CD4-positive, alpha-beta T cell (primary cell): ENCODE data around the gene SEC31A. TPM values are rescaled to one million over a fixed set of nuclear protein-coding genes. Genes with fewer than 3 reads are reported as not detected.
"Not testable (repeated sequence)": the region's sequence is repeated elsewhere in the genome, so short reads cannot be mapped to it uniquely, and the experiment has no call there.

Source experiments
- ATAC-seq: fragments of 200-7000 bp; cut with Tn5 transposase; one replicate; pipeline ENCODE4 v1.10.0; 2022; ENCODE audit warnings: mild to moderate bottlenecking; ENCODE audit not compliant: poor library complexity
- CTCF ChIA-PET: fragments of 350-600 bp; sonication (Branson Sonifier 250); formaldehyde crosslinking; loops from one replicate; lab custom pipeline; 2021; ENCODE audit warnings: antibody characterized with exemption, inconsistent platforms; lab: Charles Lee
- POLR2A ChIA-PET: fragments of 350-600 bp; sonication (Branson Sonifier 250); formaldehyde crosslinking; loops from one replicate; lab custom pipeline; 2021; ENCODE audit warnings: antibody characterized with exemption, inconsistent platforms; lab: Charles Lee
- DNase-seq, 14 experiments: peaks; one replicate each; pipeline ENCODE4 v3.0.0-alpha.2; 2013 to 2020; ENCODE audit warnings: mixed read lengths in 2 of 14
- H3K27ac ChIP-seq, 2 donors: one replicate each; pipeline versions ENCODE4 v1.5.1 to v1.7.0; 2013; ENCODE audit warnings: low read length in 2 of 2, low read depth in 1 of 2, mild to moderate bottlenecking in 1 of 2
- H3K27me3 ChIP-seq, 2 experiments: 1 replicate in 1 of 2; 2 replicates in 1 of 2; pipeline versions ENCODE4 v1.6.1 to v1.7.0; 2013; ENCODE audit warnings: low read length in 2 of 2, control low read depth in 1 of 2, mild to moderate bottlenecking in 1 of 2, moderate library complexity in 1 of 2; ENCODE audit not compliant: insufficient read depth in 2 of 2, control insufficient read depth in 1 of 2
- H3K36me3 ChIP-seq: one replicate; pipeline ENCODE4 v1.6.1; 2013; ENCODE audit warnings: low read length, control low read depth; ENCODE audit not compliant: insufficient read depth
- H3K4me1 ChIP-seq: one replicate; pipeline ENCODE4 v1.6.1; 2013; ENCODE audit warnings: low read length, control low read depth; ENCODE audit not compliant: insufficient read depth
- H3K4me3 ChIP-seq: one replicate; pipeline ENCODE4 v1.5.1; 2013; ENCODE audit warnings: mild to moderate bottlenecking, low read length, moderate library complexity
- H3K9me3 ChIP-seq, 2 experiments: 1 replicate in 1 of 2; 2 replicates in 1 of 2; pipeline versions ENCODE4 v1.6.1 to v1.7.0; 2013; ENCODE audit warnings: low read length in 2 of 2, mild to moderate bottlenecking in 2 of 2, control low read depth in 1 of 2, moderate library complexity in 1 of 2; ENCODE audit not compliant: control insufficient read depth in 1 of 2, insufficient read depth in 1 of 2
- H3K27ac Mint-ChIP-seq: one replicate; pipeline ENCODE4 v1.8.0; 2020; ENCODE audit warnings: mixed read lengths
- H3K27me3 Mint-ChIP-seq: one replicate; pipeline ENCODE4 v1.8.0; 2021; ENCODE audit warnings: mixed read lengths
- H3K36me3 Mint-ChIP-seq: one replicate; pipeline ENCODE4 v1.8.0; 2021; ENCODE audit warnings: low read depth, mixed read lengths
- H3K4me1 Mint-ChIP-seq: one replicate; pipeline ENCODE4 v1.8.0; 2021; ENCODE audit warnings: low read depth, mixed read lengths
- H3K4me3 Mint-ChIP-seq: one replicate; pipeline ENCODE4 v1.8.0; 2020; ENCODE audit warnings: mild to moderate bottlenecking, mixed read lengths
- H3K9me3 Mint-ChIP-seq: one replicate; pipeline ENCODE4 v1.8.0; 2020; ENCODE audit warnings: mixed read lengths
- CTCF ChIP-seq: fragments of 200-600 bp; IDR thresholded peaks from one replicate; pipeline ENCODE4 v1.8.0; 2022; ENCODE audit warnings: antibody characterized with exemption, mild to moderate bottlenecking
- intact Hi-C, 2 experiments: fragments of 100-400 bp; cut with DNase I in 1 of 2; cut with micrococcal nuclease in 1 of 2; formaldehyde crosslinking; loops; one replicate each; pipeline versions ENCODE4 v1.15.1 to v1.9.0; 2023 to 2025; cut with DNase I, micrococcal nuclease
- total RNA-seq, 174 experiments: library from RNA in 2 of 174; stranded (reverse) in 2 of 174; gene quantifications; one replicate each; pipeline ENCODE4 v1.2.3 and lab custom pipeline; 2021 to 2026

The SEC31A gene
- total RNA-seq, 2 experiments from 2014 or later: 130 to 131 TPM

- Mint-ChIP-seq H3K4me1 (no peaks in the 10 kb centered on the region), H3K27me3 (no peaks in the 10 kb centered on the region), H3K27ac (no peak overlapping the region), H3K36me3 (peaks cover 95% of the 10 kb centered on the region), H3K4me3 (no peak overlapping the region), H3K9me3 (no peaks in the 10 kb centered on the region)
- Histone ChIP-seq H3K27me3 (no peaks in the 10 kb centered on the region), H3K4me3 (no peak overlapping the region), H3K27ac (no peak overlapping the region), H3K9me3 (no peaks in the 10 kb centered on the region), H3K4me1 (no peaks in the 10 kb centered on the region), H3K36me3 (peaks cover 80% of the 10 kb centered on the region)
- DNase-seq (no peak), ATAC-seq (no peak)
- intact Hi-C loops: loop anchor here in 1 of 2 experiments (10.0 kb wide), 1 partner anchor 358 kb away; no protein-coding TSS in a partner anchor
- ChIA-PET POLR2A (no interaction called here), CTCF (no interaction called here)
- no peak for TF ChIP-seq CTCF
Measured at GRCh38 chr4:82823062-82823461, 67.9 kb downstream of the SEC31A start.

GRCh38 chr4:82820689-82821088 lies 70.3 kb downstream of the SEC31A start:
- Histone ChIP-seq H3K4me3 (no peak overlapping the region), H3K27ac (no peak overlapping the region), H3K36me3 (peaks cover 70% of the 10 kb centered on the region), H3K4me1 (no peaks in the 10 kb centered on the region), H3K27me3 (no peaks in the 10 kb centered on the region), H3K9me3 (no peaks in the 10 kb centered on the region)
- Mint-ChIP-seq H3K4me1 (no peaks in the 10 kb centered on the region), H3K27me3 (no peaks in the 10 kb centered on the region), H3K27ac (no peak overlapping the region), H3K36me3 (peaks cover 86% of the 10 kb centered on the region), H3K4me3 (no peak overlapping the region), H3K9me3 (no peaks in the 10 kb centered on the region)
- ChIA-PET POLR2A (no interaction called here), CTCF (no interaction called here)
- DNase-seq (no peak), ATAC-seq (no peak)
- intact Hi-C loops: loop anchor here in 1 of 2 experiments (10.0 kb wide), 1 partner anchor 356 kb away; no protein-coding TSS in a partner anchor
- no peak for TF ChIP-seq CTCF

- DNase-seq (no peak), ATAC-seq (no peak)
- Mint-ChIP-seq H3K4me3 (no peak overlapping the region), H3K4me1 (no peaks in the 10 kb centered on the region), H3K36me3 (peaks cover 70% of the 10 kb centered on the region), H3K27ac (peak overlapping the region; percentile 33), H3K27me3 (no peaks in the 10 kb centered on the region), H3K9me3 (no peaks in the 10 kb centered on the region)
- ChIA-PET CTCF (no interaction called here), POLR2A (no interaction called here)
- peaks cover 52% of the 10 kb centered on the region for H3K36me3 ChIP-seq
- H3K4me3 ChIP-seq: no peak overlapping the region
- intact Hi-C loops: no loop called here
- TF ChIP-seq CTCF: no peak
- H3K27me3 ChIP-seq: no peaks in the 10 kb centered on the region
- H3K4me1 ChIP-seq: no peaks in the 10 kb centered on the region
- no peak overlapping the region for H3K27ac ChIP-seq
- no peaks in the 10 kb centered on the region for H3K9me3 ChIP-seq
Measured at GRCh38 chr4:82818664-82819662, 72.0 kb downstream of the SEC31A start.

GRCh38 chr4:82816874-82817273 lies 74.1 kb downstream of the SEC31A start:
- H3K27me3 ChIP-seq, H3K9me3 ChIP-seq, intact Hi-C loops, H3K4me3 Mint-ChIP-seq, H3K27me3 Mint-ChIP-seq, H3K9me3 Mint-ChIP-seq, ATAC-seq, H3K4me1 Mint-ChIP-seq, H3K27ac Mint-ChIP-seq, POLR2A ChIA-PET, H3K4me1 ChIP-seq, CTCF ChIA-PET, H3K4me3 ChIP-seq, H3K27ac ChIP-seq, DNase-seq: not testable (repeated sequence)
- H3K36me3 ChIP-seq: peaks cover 34% of the 10 kb centered on the region
- peaks cover 50% of the 10 kb centered on the region for H3K36me3 Mint-ChIP-seq
